Mucosa of descending colon (tissue), 3 donors: ENCODE results near the gene MARK3. TPM values are rescaled to one million over a fixed set of nuclear protein-coding genes. Genes with fewer than 3 reads are reported as not detected.

Source experiments
- ATAC-seq: fragments of 200-7000 bp; cut with Tn5 transposase; one replicate; pipeline ENCODE4 v1.9.1; 2020; ENCODE audit warnings: mild to moderate bottlenecking, moderate library complexity
- DNase-seq, 3 donors: peaks; one replicate each; pipeline ENCODE4 v3.0.0-alpha.2; 2020
- H3K36me3 ChIP-seq: fragments of 200-600 bp; one replicate; pipeline ENCODE4 v1.8.0; 2021; ENCODE audit warnings: low read depth, mild to moderate bottlenecking
- H3K4me1 ChIP-seq: fragments of 200-600 bp; one replicate; pipeline ENCODE4 v1.8.0; 2021; ENCODE audit warnings: low read depth, mild to moderate bottlenecking
- H3K4me3 ChIP-seq: fragments of 200-600 bp; one replicate; pipeline ENCODE4 v1.8.0; 2021; ENCODE audit warnings: mild to moderate bottlenecking
- H3K9me3 ChIP-seq: fragments of 200-600 bp; one replicate; pipeline ENCODE4 v1.8.0; 2021; ENCODE audit warnings: mild to moderate bottlenecking
- CTCF ChIP-seq: fragments of 200-600 bp; IDR thresholded peaks from one replicate; pipeline ENCODE4 v1.8.0; 2022; ENCODE audit warnings: antibody characterized with exemption, mild to moderate bottlenecking
- intact Hi-C, 2 donors: fragments of 100-400 bp; cut with DNase I in 1 of 2; cut with micrococcal nuclease in 1 of 2; formaldehyde crosslinking; loops; one replicate each; pipeline versions ENCODE4 v1.11.0 to v1.11.1; 2022; cut with DNase I, micrococcal nuclease
- total RNA-seq, 3 donors: library from RNA; stranded (reverse); fragmentation: NEBNext Ultra II Directional in 2 of 3; extraction: Animal tissue kit (Norgen Biotek cat#: 25700) in 2 of 3; gene quantifications; one replicate each; pipeline versions ENCODE4 v1.2.1 to v1.2.4, GENCODE V29; 2021 to 2023
- donor health status: DM: no; HTN: no; CAD: no; lungs with moderate emphysema.
- donor health status: DM: no; HTN: no; CAD: no.
- donor health status: DM: no; HTN: yes; CAD: no.

Gene MARK3
- total RNA-seq, 3 donors from 2014 or later = 60.8 to 85.7 (median 66.8) TPM

GRCh38 chr14:103372017-103372416 is 13.2 kb upstream of the MARK3 start:
- ATAC-seq (no peak), DNase-seq (no peak)
- H3K4me3 ChIP-seq = no peak overlapping the region
- H3K36me3 ChIP-seq = no peaks in the 10 kb centered on the region
- H3K4me1 ChIP-seq = no peaks in the 10 kb centered on the region
- TF ChIP-seq CTCF = no peak
- no peaks in the 10 kb centered on the region for H3K9me3 ChIP-seq
- intact Hi-C loops = no loop called here

- TF ChIP-seq CTCF = no peak
- Histone ChIP-seq H3K9me3 (no peaks in the 10 kb centered on the region), H3K36me3 (no peaks in the 10 kb centered on the region), H3K4me3 (no peak overlapping the region), H3K4me1 (no peaks in the 10 kb centered on the region)
- intact Hi-C loops = no loop called here
- DNase-seq = no peak
- ATAC-seq = peak; percentile 39
Measured at GRCh38 chr14:103372552-103373304, 12.5 kb upstream of the MARK3 start.

- H3K36me3 ChIP-seq = no peaks in the 10 kb centered on the region
- no peak for TF ChIP-seq CTCF
- no peaks in the 10 kb centered on the region for H3K9me3 ChIP-seq
- ATAC-seq (no peak), DNase-seq (no peak)
- H3K4me1 ChIP-seq = no peaks in the 10 kb centered on the region
- intact Hi-C loops = no loop called here
- H3K4me3 ChIP-seq = no peak overlapping the region
Measured at GRCh38 chr14:103374121-103374520, 11.1 kb upstream of the MARK3 start.

- DNase-seq = no peak
- no peak overlapping the region for H3K4me3 ChIP-seq
- H3K4me1 ChIP-seq = no peaks in the 10 kb centered on the region
- no peak for TF ChIP-seq CTCF
- H3K9me3 ChIP-seq = no peaks in the 10 kb centered on the region
- intact Hi-C loops = no loop called here
- no peak for ATAC-seq
- no peaks in the 10 kb centered on the region for H3K36me3 ChIP-seq
Measured at GRCh38 chr14:103377522-103378037, 7.6 kb upstream of the MARK3 start.

GRCh38 chr14:103378038-103378854 is 7.0 kb upstream of the MARK3 start:
- Histone ChIP-seq H3K4me3 (no peak overlapping the region), H3K4me1 (no peaks in the 10 kb centered on the region), H3K36me3 (no peaks in the 10 kb centered on the region), H3K9me3 (no peaks in the 10 kb centered on the region)
- TF ChIP-seq CTCF = no peak
- DNase-seq (no peak), ATAC-seq (no peak)
- intact Hi-C loops = no loop called here
